Progenitor cell of endocrine pancreas (in vitro differentiated cells): ENCODE results near the gene PAK5. TPM values are rescaled to one million over a fixed set of nuclear protein-coding genes. Genes with fewer than 3 reads are reported as not detected.
A peak's percentile ranks its signal among the peaks of the same experiment; 100 is the strongest.

ENCODE experiments used
- DNase-seq: peaks from one replicate; pipeline ENCODE4 v3.0.0; 2021; ENCODE audit warnings: low spot score; ENCODE audit not compliant: unreplicated experiment
- H3K27ac Mint-ChIP-seq: 2 replicates; pipeline ENCODE4 v1.8.0; 2021; ENCODE audit warnings: mild to moderate bottlenecking, moderate library complexity, mixed read lengths
- H3K27me3 Mint-ChIP-seq: 2 replicates; pipeline ENCODE4 v1.8.0; 2021; ENCODE audit warnings: mixed read lengths
- H3K36me3 Mint-ChIP-seq: 2 replicates; pipeline ENCODE4 v1.8.0; 2022; ENCODE audit warnings: mixed read lengths; ENCODE audit not compliant: insufficient read depth
- H3K4me1 Mint-ChIP-seq: 2 replicates; pipeline ENCODE4 v1.8.0; 2021; ENCODE audit warnings: low read depth, mixed read lengths
- H3K4me3 Mint-ChIP-seq: 2 replicates; pipeline ENCODE4 v1.8.0; 2021; ENCODE audit warnings: low read depth, mild to moderate bottlenecking, moderate library complexity, mixed read lengths
- H3K9me3 Mint-ChIP-seq: 2 replicates; pipeline ENCODE4 v1.8.0; 2021; ENCODE audit warnings: low read depth, mixed read lengths
- CTCF ChIP-seq: fragments of 200-600 bp; sonication (generic); IDR thresholded peaks from one replicate; pipeline ENCODE4 v1.5.0; 2021; ENCODE audit warnings: antibody characterized with exemption, mild to moderate bottlenecking; ENCODE audit not compliant: unreplicated experiment
- total RNA-seq: library from RNA; stranded (reverse); gene quantifications from 2 replicates; pipeline ENCODE4 v1.2.1, GENCODE V29; 2021

The PAK5 gene
- total RNA-seq, 1 donor from 2014 or later: 12.2 TPM

GRCh38 chr20:9877932-9878495 is 39.1 kb upstream of the PAK5 start:
- peaks cover 8% of the 10 kb centered on the region for H3K27me3 Mint-ChIP-seq
- no peak for TF ChIP-seq CTCF
- peaks cover 17% of the 10 kb centered on the region for H3K9me3 Mint-ChIP-seq
- peaks cover 6% of the 10 kb centered on the region for H3K36me3 Mint-ChIP-seq
- no peaks in the 10 kb centered on the region for H3K4me1 Mint-ChIP-seq
- DNase-seq: no peak
- no peak overlapping the region for H3K27ac Mint-ChIP-seq
- no peak overlapping the region for H3K4me3 Mint-ChIP-seq

- Mint-ChIP-seq H3K27ac (no peak overlapping the region), H3K27me3 (peaks cover 33% of the 10 kb centered on the region), H3K4me3 (no peak overlapping the region), H3K36me3 (no peaks in the 10 kb centered on the region), H3K9me3 (peaks cover 4% of the 10 kb centered on the region), H3K4me1 (no peaks in the 10 kb centered on the region)
- no peak for TF ChIP-seq CTCF
- DNase-seq: no peak
Observed at GRCh38 chr20:9867196-9867980, 28.5 kb upstream of the PAK5 start.

GRCh38 chr20:9852566-9852965 is 13.7 kb upstream of the PAK5 start:
- no peaks in the 10 kb centered on the region for H3K36me3 Mint-ChIP-seq
- peaks cover 5% of the 10 kb centered on the region for H3K4me1 Mint-ChIP-seq
- H3K4me3 Mint-ChIP-seq: no peak overlapping the region
- peaks cover 17% of the 10 kb centered on the region for H3K27me3 Mint-ChIP-seq
- TF ChIP-seq CTCF: no peak
- no peak overlapping the region for H3K27ac Mint-ChIP-seq
- H3K9me3 Mint-ChIP-seq: no peaks in the 10 kb centered on the region
- DNase-seq: no peak

GRCh38 chr20:9839626-9840025 is 750 bp upstream of the PAK5 start:
- Mint-ChIP-seq H3K4me3 (peak overlapping the region; percentile 83), H3K27me3 (peaks cover 26% of the 10 kb centered on the region), H3K9me3 (peaks cover 5% of the 10 kb centered on the region), H3K4me1 (peaks cover 9% of the 10 kb centered on the region), H3K27ac (no peak overlapping the region), H3K36me3 (no peaks in the 10 kb centered on the region)
- DNase-seq: no peak
- TF ChIP-seq CTCF: no peak

GRCh38 chr20:9838035-9838377 is 870 bp downstream of the PAK5 start:
- Mint-ChIP-seq H3K27me3 (peaks cover 26% of the 10 kb centered on the region), H3K4me3 (peak overlapping the region; percentile 83), H3K27ac (peak overlapping the region; percentile 40), H3K36me3 (no peaks in the 10 kb centered on the region), H3K9me3 (peaks cover 5% of the 10 kb centered on the region), H3K4me1 (peaks cover 9% of the 10 kb centered on the region)
- peak; percentile 2 for TF ChIP-seq CTCF
- DNase-seq: no peak
